ENCODE measurements around the gene PTTG1. TPM values are rescaled to one million over a fixed set of nuclear protein-coding genes. Genes with fewer than 3 reads are reported as not detected.

PTTG1 gene
- total RNA-seq (2021; fragmentation: NEBNext Ultra II Directional; extraction: Animal tissue kit (Norgen Biotek cat#: 25700)) = 100 to 1,000 TPM in 5 of 6 experiments, 10 to 100 TPM in 1; 83.4 to 213 (median 194) TPM
- long read RNA-seq, transcript PTTG1-202 (5 exons, 1,070 nt) = minor isoform, 6 of 79 reads
- long read RNA-seq, transcript PTTG1-201 (6 exons, 753 nt) = major isoform, 64 of 79 reads
- long read RNA-seq, partial matches to known transcripts = 4 of 79 reads
- long read RNA-seq, other reads (novel, unspliced or antisense) = 0 of 79 reads

- no peaks in the 10 kb centered on the region for H3K9me3 Mint-ChIP-seq
- H3K27me3 Mint-ChIP-seq (ENCODE audit: insufficient read depth) = no peaks in the 10 kb centered on the region
- no peak for TF ChIP-seq CTCF (IDR thresholded peaks at IDR 0.05)
- DNase-seq = peak; percentile 94
- H3K4me3 Mint-ChIP-seq = peak within 1 kb of the TSS; percentile 92
- H3K27ac Mint-ChIP-seq = peak within 1 kb of the TSS; percentile 99
- peaks cover 76% of the 10 kb centered on the region for H3K4me1 Mint-ChIP-seq (ENCODE audit: low read depth)
- peaks cover 18% of the 10 kb centered on the region for H3K36me3 Mint-ChIP-seq (ENCODE audit: low read depth)
Measured at GRCh38 chr5:160421625-160422258, at the start of gene PTTG1. TSS of gene PTTG1 (plus strand) at chr5:160421855. CDS start at chr5:160422313, 458 bp downstream.

DNA sequence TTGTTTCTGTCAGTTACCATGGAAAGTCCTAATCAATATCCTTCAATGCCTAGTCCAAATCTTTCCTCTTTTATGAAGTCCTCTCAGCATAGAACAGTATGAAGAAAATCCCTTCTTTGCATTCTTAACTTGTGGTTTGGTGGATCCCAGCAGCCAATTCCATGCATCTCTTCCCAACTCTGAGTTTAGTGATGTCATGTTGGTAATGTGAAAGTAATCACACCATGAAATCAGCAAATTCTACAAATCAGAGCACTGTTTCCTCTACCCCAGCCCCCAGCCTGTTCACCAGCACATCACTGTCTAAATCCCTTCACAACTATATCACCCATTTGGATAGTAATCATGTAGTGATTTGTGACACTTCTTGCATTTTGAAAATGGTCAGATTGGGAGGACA is 46.5 kb upstream of the PTTG1 start:
- Mint-ChIP-seq H3K27me3 (ENCODE audit: insufficient read depth) (peaks cover 29% of the 10 kb centered on the region), H3K27ac (no peak overlapping the region), H3K4me3 (no peak overlapping the region), H3K4me1 (ENCODE audit: low read depth) (peaks cover 9% of the 10 kb centered on the region), H3K36me3 (ENCODE audit: low read depth) (no peaks in the 10 kb centered on the region), H3K9me3 (no peaks in the 10 kb centered on the region)
- TF ChIP-seq CTCF (IDR thresholded peaks at IDR 0.05) = no peak
- DNase-seq = no peak

DNA sequence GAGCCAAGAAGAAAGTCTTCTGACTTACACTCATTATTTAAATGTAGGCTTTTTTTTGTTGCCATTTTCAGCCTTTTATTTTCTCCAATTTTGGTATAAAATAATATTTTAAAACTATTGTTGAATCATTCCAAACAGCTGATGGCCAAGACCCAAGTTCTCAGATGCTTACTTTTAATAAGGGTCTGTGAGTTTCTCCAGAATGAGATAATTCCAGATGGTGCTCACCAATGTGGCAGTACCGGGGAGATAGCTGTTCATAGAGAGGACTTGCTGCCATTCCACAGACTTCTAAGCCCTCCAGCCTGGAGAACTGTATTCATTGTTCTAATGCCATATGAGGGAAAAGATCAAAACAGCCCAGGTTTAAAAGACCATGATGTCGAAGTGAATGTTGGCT is 46.0 kb upstream of the PTTG1 start:
- H3K27me3 Mint-ChIP-seq (ENCODE audit: insufficient read depth) = peaks cover 29% of the 10 kb centered on the region
- no peaks in the 10 kb centered on the region for H3K36me3 Mint-ChIP-seq (ENCODE audit: low read depth)
- H3K4me1 Mint-ChIP-seq (ENCODE audit: low read depth) = peaks cover 6% of the 10 kb centered on the region
- TF ChIP-seq CTCF (IDR thresholded peaks at IDR 0.05) = no peak
- no peak overlapping the region for H3K4me3 Mint-ChIP-seq
- no peak for DNase-seq
- no peak overlapping the region for H3K27ac Mint-ChIP-seq
- no peaks in the 10 kb centered on the region for H3K9me3 Mint-ChIP-seq

GRCh38 chr5:160376416-160376815 is 45.2 kb upstream of the PTTG1 start:
- no peaks in the 10 kb centered on the region for H3K36me3 Mint-ChIP-seq (ENCODE audit: low read depth)
- no peak overlapping the region for H3K4me3 Mint-ChIP-seq
- no peaks in the 10 kb centered on the region for H3K4me1 Mint-ChIP-seq (ENCODE audit: low read depth)
- no peak for TF ChIP-seq CTCF (IDR thresholded peaks at IDR 0.05)
- no peaks in the 10 kb centered on the region for H3K9me3 Mint-ChIP-seq
- peaks cover 26% of the 10 kb centered on the region for H3K27me3 Mint-ChIP-seq (ENCODE audit: insufficient read depth)
- H3K27ac Mint-ChIP-seq = no peak overlapping the region
- DNase-seq = no peak

- DNase-seq = no peak
- TF ChIP-seq CTCF (IDR thresholded peaks at IDR 0.05) = no peak
- Mint-ChIP-seq H3K27me3 (ENCODE audit: insufficient read depth) (peaks cover 23% of the 10 kb centered on the region), H3K4me1 (ENCODE audit: low read depth) (no peaks in the 10 kb centered on the region), H3K27ac (no peak overlapping the region), H3K4me3 (no peak overlapping the region), H3K36me3 (ENCODE audit: low read depth) (no peaks in the 10 kb centered on the region), H3K9me3 (no peaks in the 10 kb centered on the region)
Measured at GRCh38 chr5:160377651-160378050, 44.0 kb upstream of the PTTG1 start.
